GM12892 (cell line): ENCODE measurements around the gene NFIX.
"Not testable (repeated sequence)": the region's sequence is repeated elsewhere in the genome, so short reads cannot be mapped to it uniquely, and the experiment has no call there.

Source experiments
- DNase-seq: peaks from one replicate; pipeline ENCODE4 v3.0.0; 2011; ENCODE audit not compliant: insufficient read length
- FAIRE-seq: peaks from 2 replicates; lab custom pipeline; 2011; peaks lifted over from hg19 to GRCh38; lab: Jason Lieb, UNC
- POLR2A ChIP-seq: IDR thresholded peaks from 2 replicates; pipeline ENCODE4 v1.6.1; 2011; ENCODE audit warnings: low read depth, low read length, control low read depth
- POLR2AphosphoS5 ChIP-seq: IDR thresholded peaks from 2 replicates; pipeline ENCODE4 v1.6.1; 2011; ENCODE audit warnings: low read depth, low read length, control low read depth
- TAF1 ChIP-seq: IDR thresholded peaks from 2 replicates; pipeline ENCODE4 v1.6.1; 2011; ENCODE audit warnings: low read depth, mild to moderate bottlenecking, control low read depth, low read length, borderline replicate concordance

The NFIX gene

GRCh38 chr19:12952488-12953137, 42.7 kb upstream of the NFIX start:
- TF ChIP-seq POLR2AphosphoS5 (no peak), POLR2A (no peak)
- FAIRE-seq, result no peak
- DNase-seq, result no peak

GRCh38 chr19:12953138-12953798, 42.0 kb upstream of the NFIX start:
- no peak for DNase-seq
- no peak for TF ChIP-seq TAF1
- TF ChIP-seq POLR2AphosphoS5, result 0 out of 2 replicates have a peak, but pooled peaks have one; percentile 46
- FAIRE-seq, result no peak

GRCh38 chr19:12953799-12954611, 41.3 kb upstream of the NFIX start:
- FAIRE-seq, result no peak
- TF ChIP-seq POLR2A (0 out of 2 replicates have a peak, but pooled peaks have one; percentile 8), POLR2AphosphoS5 (no peak)
- DNase-seq, result no peak

GRCh38 chr19:12954612-12954962, 40.7 kb upstream of the NFIX start:
- no peak for FAIRE-seq
- DNase-seq, result no peak
- TF ChIP-seq POLR2A, result no peak; the same call in 1 of the 2 replicates
- TF ChIP-seq TAF1, result no peak
- no peak for TF ChIP-seq POLR2AphosphoS5

GRCh38 chr19:12955575-12955974, 39.7 kb upstream of the NFIX start:
- DNase-seq, FAIRE-seq: not testable (repeated sequence)

GRCh38 chr19:12955996-12956395, 39.3 kb upstream of the NFIX start:
- TF ChIP-seq POLR2AphosphoS5 (no peak), TAF1 (no peak), POLR2A (no peak)
- DNase-seq (no peak), FAIRE-seq (no peak)

GRCh38 chr19:12956446-12957388, 38.6 kb upstream of the NFIX start, which contains the start of gene GADD45GIP1:
Gene GADD45GIP1 (minus strand): TSS chr19:12957223. CDS start chr19:12957212, 11 bp downstream.
- FAIRE-seq, result peak; percentile 78
- TF ChIP-seq POLR2A, result peak; percentile 97
- TF ChIP-seq TAF1, result peak; percentile 95
- TF ChIP-seq POLR2AphosphoS5, result peak; percentile 88
- DNase-seq, result peak; percentile 80

- DNase-seq, FAIRE-seq: not testable (repeated sequence)
These were observed 37.8 kb upstream of the NFIX start for GRCh38 chr19:12957389-12957952.

- FAIRE-seq (no peak), DNase-seq (no peak)
- TF ChIP-seq POLR2A, result no peak
- no peak for TF ChIP-seq POLR2AphosphoS5
- no peak for TF ChIP-seq TAF1
These were observed 35.8 kb upstream of the NFIX start for GRCh38 chr19:12959481-12959880.

GRCh38 chr19:12965017-12965811, 30.1 kb upstream of the NFIX start:
- peak; percentile 83 for DNase-seq

GRCh38 chr19:12965812-12966135, 29.5 kb upstream of the NFIX start:
- FAIRE-seq (no peak), DNase-seq (no peak)
- TF ChIP-seq TAF1 (no peak), POLR2A (no peak), POLR2AphosphoS5 (no peak)

More at GRCh38 chr19:12965017-12965811, 30.1 kb upstream of the NFIX start:
- FAIRE-seq, result peak; percentile 89
- no peak for TF ChIP-seq POLR2AphosphoS5
- TF ChIP-seq POLR2A, result no peak
- no peak for TF ChIP-seq TAF1
